Umbilical cord (tissue), 2 donors: Measurements from ENCODE around the gene CFAP20DC. TPM values are rescaled to one million over a fixed set of nuclear protein-coding genes. Genes with fewer than 3 reads are reported as not detected.

Experiments used
- DNase-seq: peaks from one replicate; pipeline ENCODE4 v3.0.0-alpha.2; 2015; ENCODE audit warnings: low spot score
- total RNA-seq: library from RNA; depleted of rRNA; stranded (reverse); fragments of >200 nt; gene quantifications from one replicate; pipeline ENCODE4 v1.2.3, GENCODE V29; 2014; ENCODE audit warnings: low replicate concordance; ENCODE audit not compliant: insufficient read depth

The CFAP20DC gene
- total RNA-seq, 1 donor from 2014 or later, result 9.4 TPM

DNA sequence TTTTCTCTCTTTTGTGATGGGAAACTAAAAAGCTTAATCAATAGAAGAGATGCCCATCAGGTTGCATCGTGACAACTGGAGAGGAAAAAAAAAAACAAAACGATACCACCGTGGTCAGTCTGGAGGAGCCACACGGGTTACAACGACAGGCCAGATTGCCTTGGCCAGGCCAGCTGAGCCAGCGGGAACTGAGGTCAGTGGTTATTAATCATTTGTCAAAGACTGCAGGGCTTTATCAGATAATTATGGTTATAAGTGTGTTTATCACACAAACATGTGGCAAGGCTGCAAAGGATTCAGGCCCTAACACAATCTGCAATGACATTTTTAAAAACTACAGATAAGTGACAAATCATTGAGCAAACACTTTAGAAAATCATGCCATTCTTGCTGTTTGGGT, 248.3 kb downstream of the CFAP20DC start:
- DNase-seq, result no peak

DNA sequence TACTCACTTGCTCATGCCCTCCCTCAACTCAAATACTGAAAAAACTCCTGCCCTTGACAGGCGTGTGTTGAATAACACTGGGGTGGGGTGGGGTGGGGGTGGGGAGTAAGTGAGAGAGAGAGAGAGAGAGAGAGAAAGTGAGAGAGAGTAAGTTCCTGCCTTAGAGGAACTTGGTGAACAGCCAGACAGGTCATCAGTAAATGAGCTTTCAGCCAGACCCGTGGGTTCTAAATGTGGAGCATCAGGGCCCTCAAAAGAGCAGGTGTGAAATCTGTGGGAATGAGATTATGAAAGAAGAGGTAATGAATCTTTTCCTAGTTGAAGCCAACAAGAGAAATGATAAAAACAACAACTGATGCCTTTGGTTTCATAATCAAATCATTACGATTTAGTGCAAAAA, 248.9 kb downstream of the CFAP20DC start:
- no peak for DNase-seq

DNA sequence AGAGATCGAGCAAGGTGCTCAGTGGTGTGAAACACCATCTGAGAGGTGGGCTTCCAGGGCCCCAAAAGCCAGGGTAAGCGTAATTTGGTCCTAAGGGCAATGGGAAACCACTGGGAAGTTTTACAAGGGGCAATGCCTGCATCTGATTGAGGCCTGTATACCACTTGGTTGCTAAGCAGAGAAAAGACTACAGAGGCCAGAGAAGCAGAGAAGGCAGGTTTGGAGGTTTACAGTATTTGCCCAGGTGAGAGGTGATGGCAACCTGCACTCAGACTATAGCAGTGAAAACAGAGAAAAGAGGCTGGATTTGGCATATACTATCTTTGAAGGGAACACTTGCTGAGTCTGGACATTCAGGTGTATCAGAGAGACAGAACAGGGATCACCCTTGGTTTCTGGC, 249.8 kb downstream of the CFAP20DC start:
- no peak for DNase-seq

- DNase-seq, result no peak
Measured at GRCh38 chr3:58799271-58799670, 250.6 kb downstream of the CFAP20DC start.

GRCh38 chr3:58798312-58798711, 251.5 kb downstream of the CFAP20DC start:
- no peak for DNase-seq

GRCh38 chr3:58794750-58795149, 255.1 kb downstream of the CFAP20DC start:
- no peak for DNase-seq

DNA sequence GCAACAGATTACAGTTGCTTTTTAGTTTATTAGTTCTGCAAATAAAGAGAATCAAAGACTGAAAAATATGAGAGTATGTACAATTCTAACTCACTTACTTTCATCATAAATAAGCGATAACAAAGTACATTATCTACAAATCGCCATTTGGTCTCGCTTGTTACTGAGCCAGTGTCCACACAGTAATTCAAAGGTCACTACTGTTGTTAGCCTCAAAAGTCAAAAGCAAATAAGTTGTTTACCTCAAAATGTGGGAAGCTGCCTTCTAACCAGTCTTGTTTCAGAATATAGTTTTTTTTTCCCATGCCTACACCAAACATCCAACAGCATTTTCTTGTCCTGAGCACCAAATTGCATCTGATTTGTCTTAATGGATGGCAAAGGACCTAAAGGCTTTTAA, 255.9 kb downstream of the CFAP20DC start:
- DNase-seq, result no peak

DNA sequence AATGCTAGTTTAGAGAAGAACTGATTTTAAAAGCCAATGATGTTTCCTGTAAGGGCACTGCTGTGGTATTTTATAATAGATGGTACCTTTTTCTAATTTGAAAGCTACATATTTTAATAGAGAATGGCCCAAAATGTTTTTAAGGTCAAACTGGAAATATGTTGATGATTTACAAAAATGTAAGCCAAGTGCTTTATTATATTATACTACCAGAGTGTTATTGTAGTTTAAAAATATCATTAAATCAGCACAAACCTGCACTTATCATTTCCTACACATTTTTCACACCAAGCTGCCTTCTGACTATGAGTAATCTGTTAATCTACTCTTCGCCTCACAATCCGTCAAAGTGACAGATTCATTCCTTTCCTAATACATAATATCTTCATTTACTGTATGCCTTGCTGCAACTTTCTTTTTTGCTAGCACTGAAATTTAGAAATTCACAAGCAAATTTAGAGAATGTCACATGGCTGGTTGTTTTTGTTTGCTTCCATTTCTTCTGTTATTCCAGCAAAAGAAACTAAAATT, 256.8 kb downstream of the CFAP20DC start:
- peak; percentile 11 for DNase-seq

DNA sequence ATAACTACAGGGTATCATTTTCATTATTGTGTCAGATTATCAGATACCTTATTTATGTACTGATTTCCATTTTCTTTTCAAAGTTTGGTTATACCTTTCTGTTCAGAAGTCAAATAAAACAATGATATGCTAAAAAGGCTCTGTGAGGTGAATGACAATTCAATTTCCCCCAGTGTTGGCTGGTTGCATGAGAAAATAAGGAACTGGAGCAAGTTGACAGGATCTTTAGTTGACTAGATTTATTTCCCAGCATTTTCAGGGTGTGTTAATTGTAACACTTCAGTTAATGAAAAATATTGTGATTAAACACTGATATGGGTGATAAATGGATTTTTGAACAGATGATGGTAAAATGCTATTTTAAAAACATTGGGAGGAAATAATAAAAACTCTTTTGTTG, 260.4 kb downstream of the CFAP20DC start:
- DNase-seq, result no peak

DNA sequence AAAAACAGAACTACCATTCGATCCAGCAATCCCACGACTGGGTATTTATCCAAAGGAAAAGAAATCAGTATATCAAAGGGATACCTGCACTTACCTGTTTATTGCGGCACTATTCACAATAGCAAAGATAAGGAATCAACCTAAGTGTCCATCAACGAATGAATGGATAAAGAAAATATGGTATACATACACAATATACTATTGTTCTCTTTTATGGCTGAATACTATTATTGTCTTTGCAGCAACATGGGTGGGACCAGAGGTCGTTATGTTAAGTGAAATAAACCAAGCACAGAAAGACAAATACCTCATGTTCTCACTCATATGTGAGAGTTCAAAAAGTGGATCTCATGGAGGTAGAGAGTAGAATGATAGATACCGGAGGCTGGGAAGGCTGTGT, 264.9 kb downstream of the CFAP20DC start:
- DNase-seq, result no peak

- no peak for DNase-seq
Measured at GRCh38 chr3:58784425-58784824, 265.4 kb downstream of the CFAP20DC start.

DNA sequence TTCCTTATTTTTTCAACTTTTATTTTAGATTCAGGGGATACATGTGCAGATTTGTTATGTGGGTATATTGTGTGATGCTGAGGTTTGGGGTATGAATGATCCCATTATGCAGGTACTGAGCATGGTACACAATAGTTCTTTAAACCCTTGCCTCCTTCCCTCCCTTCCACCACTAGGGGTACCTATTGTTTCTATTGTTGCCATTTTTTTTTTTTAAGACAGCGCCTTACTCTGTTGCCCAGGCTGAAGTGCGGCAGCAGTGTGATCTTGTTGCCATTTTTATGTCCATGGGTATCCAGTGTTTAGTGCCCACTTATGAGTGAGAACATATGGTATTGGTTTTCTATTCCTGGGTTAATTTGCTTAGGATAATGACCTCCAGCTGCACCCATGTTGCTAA, 266.0 kb downstream of the CFAP20DC start:
- DNase-seq, result no peak

DNA sequence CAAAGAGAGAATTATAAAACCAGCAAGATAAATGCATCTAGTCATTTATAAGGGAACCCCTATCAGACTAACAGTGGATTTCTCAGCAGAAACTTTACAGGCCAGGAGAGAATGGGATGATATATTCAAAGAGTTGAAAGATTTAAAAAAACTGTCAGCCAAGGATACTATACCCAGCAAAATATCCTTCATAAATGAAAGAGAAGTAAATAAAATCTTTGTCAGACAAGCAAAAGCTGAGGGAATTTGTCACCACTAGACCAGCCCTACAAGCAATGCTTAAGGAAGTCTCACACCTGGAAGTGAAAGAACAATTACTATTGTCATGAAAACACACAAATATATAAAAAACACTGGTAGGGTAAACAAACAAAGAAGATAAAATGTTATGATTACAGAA, 269.9 kb downstream of the CFAP20DC start:
- DNase-seq, result no peak

DNA sequence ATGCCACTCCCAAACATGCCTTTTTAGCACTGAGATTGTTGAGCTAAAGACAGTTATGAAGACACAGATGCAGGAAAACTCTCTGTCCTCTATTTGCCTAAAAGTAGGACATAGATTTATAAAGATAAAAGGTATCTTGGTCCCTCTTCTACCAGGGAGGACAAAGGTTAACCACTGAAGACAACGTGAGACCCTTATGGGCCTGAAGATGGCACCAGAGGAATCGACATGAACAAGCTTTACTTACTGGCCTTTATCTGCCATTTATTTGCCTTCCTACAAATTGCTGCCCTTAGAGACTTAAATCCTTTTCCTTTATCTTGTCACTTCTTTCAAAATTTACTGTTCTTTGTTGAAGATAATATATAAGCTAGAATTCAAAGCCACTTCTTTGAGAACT, 273.6 kb downstream of the CFAP20DC start:
- no peak for DNase-seq

DNA sequence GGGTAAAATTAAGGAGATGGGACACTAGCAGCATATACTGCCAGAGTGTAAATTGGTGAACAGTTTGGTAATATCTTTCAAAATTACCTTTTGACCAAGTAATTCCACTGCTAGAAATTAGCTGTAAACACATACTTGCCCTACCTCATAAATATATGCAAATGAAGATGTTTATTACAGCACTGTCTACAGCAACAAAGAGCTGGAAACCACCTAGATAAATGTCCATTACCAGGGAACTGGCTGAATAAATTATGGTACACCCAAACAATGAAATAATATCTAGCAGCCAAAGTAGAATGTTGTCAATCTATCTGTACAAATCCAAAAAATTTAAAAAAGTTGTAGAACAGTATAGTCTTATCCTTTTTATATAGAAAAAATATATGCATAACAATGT, 277.4 kb downstream of the CFAP20DC start:
- DNase-seq, result no peak

- no peak for DNase-seq
Measured at GRCh38 chr3:58769065-58769464, 280.8 kb downstream of the CFAP20DC start.

- no peak for DNase-seq
Measured at GRCh38 chr3:58766587-58767282, 283.1 kb downstream of the CFAP20DC start.

- no peak for DNase-seq
Measured at GRCh38 chr3:58755150-58755549, 294.7 kb downstream of the CFAP20DC start.

DNA sequence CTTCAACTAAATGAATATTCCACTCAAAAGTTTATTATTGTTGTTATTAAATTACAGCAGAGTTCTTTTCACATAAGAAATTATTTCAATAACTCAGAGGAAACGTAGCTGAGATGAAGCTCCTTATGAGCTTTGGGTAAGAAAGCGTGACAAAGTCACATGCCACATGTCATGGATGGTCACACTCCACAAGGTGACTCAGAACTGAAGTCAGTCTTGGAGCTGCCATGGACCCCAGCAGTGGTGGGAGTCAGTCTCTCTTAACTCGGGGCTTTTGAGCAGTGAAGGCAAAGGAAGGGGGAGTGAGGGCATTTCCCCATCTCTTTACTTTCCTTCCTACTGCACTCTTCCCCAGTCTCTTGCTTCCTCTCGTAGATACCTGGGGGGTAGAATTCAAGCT, 295.8 kb downstream of the CFAP20DC start:
- DNase-seq, result no peak

DNA sequence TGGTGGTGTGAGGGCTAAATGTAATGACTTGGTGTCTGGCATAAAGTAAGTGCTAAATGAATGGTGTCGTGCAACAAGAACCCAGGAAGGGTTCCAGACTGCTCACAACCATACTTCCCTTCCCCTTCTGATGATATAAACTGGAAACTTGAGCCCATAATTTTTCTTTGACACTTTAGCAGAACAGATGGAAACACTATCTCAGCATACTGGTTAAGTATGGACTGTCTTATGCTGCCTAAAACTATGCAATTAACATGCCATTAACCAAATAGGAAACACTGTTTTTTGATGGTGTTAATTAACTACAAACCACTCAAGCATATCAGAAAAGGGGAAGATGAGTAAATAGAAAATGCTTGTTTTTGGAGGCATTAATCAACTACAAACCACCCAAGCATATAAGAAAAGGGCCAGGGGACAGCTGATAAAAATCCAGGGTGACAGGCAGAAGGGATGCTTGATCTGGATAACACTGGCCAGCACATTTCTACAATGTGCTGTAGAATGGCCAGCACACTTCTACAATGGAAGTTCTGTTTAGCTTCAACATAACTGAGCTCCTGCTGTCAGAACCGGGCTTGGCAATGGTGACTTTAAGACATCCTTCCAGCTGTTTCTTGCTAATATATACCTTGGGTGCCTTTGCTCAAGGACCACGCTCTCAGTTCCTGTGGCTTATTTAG, 297.8 kb downstream of the CFAP20DC start:
- no peak for DNase-seq

DNA sequence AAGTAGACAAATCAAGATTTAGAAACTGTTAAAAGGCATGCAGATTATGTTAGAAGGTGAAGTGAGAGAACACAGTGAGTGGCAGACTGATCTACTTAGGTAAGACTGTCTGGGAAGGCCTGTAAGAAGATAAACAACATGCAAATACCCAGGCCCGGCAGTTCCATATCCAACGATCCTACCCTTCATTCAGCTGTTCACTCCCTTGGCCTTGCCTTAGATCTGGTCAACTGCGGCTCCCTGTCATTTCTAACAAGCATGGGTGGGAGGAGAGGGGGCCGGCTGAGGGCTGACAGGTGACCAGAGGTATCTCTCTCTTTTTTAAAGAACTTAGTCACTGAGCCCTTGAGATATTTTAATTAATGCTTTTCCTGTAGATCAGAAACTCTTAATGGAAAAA, 298.6 kb downstream of the CFAP20DC start:
- DNase-seq, result no peak

DNA sequence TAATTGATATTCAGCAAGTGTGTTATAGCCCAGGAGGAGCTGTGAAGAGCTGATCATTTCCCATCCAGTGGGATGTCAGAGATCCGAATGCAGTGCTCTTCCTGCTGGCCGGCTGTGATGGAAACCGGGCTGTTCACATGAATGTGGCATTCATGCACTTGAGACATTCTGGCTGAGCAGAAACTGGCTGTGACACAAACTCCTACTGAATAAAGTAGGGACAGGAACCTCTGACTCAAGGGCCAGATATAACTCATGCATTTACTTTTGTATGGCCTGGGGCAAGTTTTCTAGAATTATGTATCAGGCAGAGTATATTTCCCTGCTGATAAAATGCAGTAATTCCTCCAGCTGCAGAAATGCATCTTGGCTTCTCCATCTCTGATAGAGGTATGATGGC, 299.9 kb downstream of the CFAP20DC start:
- DNase-seq, result no peak

GRCh38 chr3:58748024-58748423, 301.8 kb downstream of the CFAP20DC start:
- DNase-seq, result no peak
